GOT3 (cell line): ENCODE data around the gene TXLNA.
A peak's percentile ranks its signal among the peaks of the same experiment; 100 is the strongest.
"Not testable (repeated sequence)": the region's sequence is repeated elsewhere in the genome, so short reads cannot be mapped to it uniquely, and the experiment has no call there.

ENCODE experiments used
- DNase-seq: peaks from one replicate; lab custom pipeline; 2025; ENCODE audit warnings: mixed read lengths; lab: John Stamatoyannopoulos, UW

TXLNA gene

DNA sequence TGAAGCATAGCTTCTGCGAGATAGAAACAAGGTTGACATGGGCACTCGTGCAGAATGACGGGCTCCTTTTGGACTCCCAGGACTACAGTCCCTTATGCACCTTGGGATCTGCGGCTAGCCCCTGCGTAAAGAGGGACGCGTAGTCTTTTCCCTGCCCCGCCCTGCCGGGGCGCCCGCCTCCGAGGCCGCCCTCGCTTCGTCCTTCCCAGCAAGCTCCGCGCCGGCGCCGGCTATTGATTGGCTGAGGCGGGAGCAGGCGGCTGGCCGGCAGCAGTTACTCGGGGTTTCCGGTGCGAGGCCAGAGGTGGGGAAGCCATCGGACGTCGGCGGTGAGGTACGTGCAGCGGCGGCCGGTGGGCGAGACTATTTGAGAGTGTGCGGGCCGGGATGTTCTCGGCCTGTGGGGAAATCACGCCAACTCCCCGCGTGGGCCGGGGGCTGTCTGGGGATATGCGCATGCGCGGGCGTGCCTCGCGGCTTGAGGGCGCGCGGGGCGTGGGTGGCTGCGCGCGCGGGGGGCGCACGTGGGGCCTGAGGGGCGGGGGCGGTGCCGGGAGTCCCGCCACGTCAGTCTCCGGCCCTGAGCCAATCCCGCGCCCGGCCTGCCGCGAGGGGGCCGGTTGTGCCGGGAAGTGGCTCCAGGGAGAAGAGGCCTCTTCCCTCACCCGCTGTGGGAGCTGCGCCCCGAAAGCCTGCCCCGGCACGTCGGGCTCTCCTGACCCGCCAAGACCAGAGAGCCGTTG lies at the start of gene TXLNA:
Gene TXLNA, plus strand, starts transcription at position 233 of the 743 bp plus-strand sequence. CDS start 671 bp downstream, outside the sequence.
- peak; percentile 94 for DNase-seq

DNA sequence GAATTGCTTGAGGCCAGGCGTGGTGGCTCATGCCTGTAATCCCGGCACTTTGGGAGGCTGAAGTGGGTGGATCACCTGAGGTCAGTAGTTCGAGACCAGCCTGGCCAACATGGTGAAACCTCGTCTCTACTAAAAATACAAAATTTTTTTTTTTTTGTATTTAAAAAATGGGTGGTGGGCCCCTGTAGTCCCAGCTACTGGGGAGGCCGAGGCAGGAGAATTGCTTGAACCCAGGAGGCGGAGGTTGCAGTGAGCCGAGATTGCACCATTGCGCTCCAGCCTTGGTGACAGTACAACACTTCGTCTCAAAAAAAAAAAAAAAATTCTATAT lies 45.6 kb upstream of the TXLNA start:
- not testable (repeated sequence) for DNase-seq

DNA sequence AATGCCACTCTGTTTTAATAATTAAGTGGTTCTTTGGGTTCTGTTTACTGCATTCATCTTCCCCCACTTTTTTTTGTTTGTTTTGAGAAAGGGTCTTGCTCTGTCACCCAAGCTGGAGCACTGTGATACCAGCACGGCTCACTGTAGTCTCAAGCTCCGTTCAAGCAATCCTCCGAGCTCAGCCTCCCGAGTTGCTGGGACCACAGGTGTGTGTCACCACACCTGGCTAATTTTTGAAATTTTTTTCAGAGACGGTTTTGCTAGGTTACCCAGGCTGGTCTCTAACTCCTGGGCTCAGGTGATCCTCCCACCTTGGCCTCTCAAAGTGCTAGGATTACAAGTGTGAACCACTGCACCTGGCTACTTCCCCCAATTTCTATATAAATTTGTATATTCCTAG lies 42.4 kb upstream of the TXLNA start:
- DNase-seq, result no peak

DNA sequence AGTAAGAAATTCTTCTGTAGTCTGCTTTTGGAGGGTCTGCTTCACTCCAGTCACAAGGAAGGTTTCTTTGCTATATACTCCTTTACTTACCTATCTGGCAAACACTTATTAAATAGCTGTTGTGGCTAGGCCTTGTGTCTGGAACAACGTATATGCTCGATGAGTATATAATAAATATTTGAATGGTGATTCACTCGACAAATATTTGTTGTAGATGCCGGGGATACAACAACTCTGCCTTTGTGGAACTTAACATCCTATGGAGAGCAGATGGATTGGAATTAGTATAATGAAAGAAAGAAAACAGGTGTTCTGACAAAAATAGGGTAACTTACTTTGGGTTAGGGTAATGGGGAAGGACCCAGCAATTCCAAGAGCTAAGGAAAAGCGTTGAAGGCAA lies 40.5 kb upstream of the TXLNA start:
- no peak for DNase-seq

DNA sequence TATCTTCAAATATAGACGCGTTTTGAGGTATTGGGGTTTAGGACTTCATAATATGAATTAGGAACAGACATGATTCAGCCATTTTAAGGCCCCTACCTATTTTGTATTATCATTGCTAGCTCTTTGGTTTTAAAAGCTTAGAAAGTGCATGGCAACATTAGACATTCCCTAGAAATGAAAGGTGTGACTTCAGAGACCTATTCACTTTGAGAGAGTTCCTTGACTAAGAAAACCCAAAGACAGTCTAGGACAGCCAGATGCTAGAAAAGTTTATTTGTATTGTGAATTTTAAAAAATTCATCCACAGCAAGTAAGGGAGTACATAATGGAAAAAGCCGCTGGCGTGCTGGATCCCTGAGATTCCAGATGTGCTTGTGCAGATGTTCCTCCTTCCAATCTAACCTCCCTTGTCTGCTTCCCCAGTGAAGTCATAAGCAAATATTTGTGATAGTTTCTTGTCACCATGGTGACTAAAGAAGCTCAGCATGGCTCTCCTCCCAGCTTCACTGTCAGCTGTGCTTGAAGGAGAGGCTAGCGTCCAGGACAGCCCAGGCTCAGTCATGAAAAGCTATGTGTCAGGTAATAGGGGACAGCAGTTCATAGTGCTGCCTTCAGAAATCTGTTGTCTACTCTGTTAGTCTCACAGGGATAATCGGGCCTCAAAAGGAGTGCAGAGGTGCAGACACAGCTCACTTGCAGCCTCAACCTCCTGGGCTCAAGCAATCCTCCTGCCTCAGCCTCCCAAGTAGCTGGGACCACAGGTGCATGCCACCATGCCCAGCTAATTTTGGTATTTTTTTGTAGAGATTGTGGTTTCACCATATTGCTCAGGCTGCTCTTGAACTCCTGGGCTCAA lies 36.8 kb upstream of the TXLNA start:
- no peak for DNase-seq

DNA sequence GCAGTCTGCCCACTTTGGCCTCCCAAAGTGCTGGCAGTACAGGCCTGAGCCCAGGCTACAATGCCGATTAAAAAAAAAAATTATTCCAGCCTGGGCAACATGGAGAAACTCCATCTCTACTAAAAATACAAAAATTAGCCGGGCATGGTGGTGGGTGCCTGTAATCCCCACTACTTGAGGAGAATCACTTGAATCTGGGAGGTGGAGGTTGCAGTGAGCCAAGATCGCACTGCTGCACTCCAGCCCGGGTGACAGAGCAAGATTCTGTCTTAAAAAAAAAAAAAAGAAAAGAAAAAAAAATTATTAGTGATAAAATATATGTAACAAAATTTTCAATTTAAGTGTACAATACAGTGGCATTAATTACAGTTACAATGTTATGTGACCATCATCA lies 36.2 kb upstream of the TXLNA start:
- DNase-seq, result not testable (repeated sequence)

DNA sequence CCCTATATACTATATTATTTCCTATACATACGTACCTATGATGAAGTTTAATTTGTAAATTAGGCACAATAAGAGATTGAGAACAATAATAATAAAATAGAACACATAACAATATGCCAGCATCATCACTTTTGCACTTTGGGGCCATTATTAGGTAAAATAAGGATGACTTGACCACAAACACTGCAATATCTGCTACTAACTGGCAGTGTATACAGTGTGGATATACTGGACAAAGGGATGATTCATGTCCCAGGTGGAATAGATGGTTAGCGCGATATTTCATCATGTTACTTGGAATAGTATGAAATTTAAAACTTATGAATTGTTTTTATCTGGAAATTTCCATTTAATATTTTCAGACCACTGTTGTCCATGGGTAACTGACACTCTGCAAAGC lies 35.4 kb upstream of the TXLNA start:
- no peak for DNase-seq

DNA sequence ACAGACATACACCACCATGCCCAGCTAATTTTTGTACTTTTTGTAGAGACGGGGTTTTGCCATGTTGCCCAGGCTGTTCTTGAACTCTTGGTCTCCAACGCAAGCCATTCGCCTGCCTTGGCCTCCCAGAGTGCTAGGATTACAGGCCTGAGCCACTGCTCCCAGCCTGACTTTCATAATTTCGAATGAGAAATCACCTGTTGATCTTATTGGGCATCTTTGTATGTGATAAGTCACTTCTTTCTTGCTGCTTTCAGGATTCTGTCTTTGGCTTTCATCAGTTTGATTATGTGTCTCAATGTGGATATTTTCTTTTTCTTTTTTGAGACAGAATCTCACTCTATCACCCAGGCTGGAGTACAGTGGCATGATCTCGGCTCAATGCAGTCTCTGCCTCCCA lies 31.7 kb upstream of the TXLNA start:
- not testable (repeated sequence) for DNase-seq

DNA sequence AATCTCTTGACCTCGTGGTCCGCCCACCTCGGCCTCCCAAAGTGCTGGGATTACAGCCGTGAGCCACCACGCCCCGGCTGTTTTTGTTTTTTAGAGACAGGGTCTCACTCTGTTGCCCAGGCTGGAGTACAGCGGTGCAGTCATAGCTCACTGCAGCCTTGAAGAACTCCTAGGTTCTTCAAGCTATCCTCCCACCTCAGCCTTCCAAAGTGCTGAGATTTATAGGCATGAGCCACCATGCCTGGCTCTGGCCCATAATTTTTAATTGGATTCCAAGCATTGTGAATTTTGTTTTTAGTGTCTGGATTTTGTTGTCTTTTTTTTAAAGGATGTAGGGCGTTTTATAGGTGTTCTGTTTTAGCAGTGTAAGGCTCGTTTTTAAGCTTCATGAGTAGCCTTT lies 28.6 kb upstream of the TXLNA start:
- no peak for DNase-seq

DNA sequence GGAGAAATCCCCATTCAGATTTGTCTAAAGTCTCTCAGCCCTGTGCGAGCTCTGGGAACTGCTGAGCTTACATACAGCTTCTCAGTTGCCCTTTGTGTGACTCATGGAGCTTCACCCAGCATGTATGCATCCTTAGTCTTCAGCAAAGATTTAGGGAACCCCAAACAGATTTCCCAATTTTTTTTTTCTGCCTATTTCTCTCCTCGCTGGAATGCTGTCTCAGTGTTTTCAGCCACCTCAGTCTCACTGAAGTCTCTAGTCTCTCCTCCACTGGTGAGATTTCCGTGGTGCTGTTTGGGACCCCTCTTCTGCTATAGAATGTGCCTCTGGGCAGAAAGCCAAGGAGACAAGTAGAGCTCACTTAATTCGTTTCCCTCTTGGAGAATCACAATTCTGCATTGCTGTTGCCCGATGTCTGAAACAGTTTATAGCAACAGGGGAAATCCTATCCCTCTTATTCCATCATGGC lies 28.1 kb upstream of the TXLNA start:
- no peak for DNase-seq

DNA sequence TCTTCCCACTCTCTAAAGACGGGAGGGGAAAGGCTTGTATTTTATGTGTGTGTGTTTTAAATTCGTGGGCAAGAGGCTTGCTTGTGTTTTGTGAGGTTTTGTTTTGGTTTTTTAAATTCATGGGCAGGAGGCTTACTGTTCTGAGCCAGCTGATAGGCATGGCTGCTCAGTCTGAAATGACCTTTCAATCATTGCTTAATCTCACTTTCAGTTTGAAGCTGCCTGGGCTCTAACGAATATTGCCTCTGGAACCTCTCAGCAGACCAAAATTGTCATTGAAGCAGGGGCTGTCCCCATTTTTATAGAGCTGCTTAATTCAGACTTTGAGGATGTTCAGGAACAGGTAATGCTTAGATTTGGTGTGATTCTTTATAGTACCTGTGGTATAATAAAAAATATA lies 20.3 kb upstream of the TXLNA start:
- no peak for DNase-seq

DNA sequence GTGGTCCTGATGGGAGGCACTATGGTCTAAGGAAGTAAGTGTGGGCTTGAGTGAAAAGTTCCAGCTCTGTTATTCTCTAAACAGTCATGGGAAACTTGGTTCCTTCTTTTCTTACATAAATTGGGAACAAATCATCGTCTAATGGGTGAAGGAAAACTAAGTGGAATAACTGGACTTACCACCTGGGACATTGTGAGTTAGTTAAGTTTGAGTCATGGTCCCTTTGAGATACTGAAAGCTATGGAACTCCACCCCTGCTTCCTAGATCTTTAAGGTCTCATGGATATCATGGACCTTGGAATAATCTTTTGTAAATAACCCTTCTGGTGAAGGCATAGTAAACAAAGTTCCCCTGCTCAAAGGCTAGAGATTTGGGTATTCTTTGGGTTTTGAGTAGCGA lies 16.1 kb upstream of the TXLNA start:
- no peak for DNase-seq

DNA sequence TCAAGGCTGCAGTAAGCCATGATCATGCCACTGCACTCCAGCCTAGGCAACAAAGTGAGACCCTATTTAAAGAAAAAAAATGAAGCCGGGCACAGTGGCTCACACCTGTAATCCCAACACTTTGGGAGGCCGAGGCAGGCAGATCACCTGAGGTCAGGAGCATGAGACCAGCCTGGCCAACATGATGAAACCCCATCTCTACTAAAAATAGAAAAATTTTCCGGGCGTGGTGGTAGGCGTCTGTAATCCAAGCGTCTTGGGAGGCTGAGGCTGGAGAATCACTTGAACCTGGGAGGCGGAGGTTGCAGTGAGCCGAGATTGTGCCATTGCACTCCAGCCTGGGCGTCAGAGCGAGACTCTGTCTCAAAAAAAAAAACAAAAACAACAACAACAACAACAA lies 13.8 kb upstream of the TXLNA start:
- not testable (repeated sequence) for DNase-seq

DNA sequence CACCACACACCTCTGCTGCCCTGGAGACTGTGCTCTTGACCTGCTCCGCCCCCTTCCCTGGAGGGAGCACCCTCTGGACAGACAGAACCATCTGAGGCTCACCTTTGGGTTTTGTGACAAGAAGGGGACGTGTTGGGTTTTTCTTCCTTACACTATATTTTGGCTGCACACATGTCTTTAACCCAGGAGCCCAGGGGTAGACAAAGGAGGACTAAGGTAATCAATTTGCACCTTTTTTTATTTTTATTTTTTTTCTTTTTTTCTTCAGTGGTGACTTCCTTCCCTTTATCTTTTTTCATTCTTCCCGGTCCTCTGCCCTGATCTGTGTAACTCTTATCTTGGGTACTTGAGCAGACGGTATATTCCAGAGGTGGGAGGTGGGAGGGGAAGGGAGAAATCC lies 8.5 kb upstream of the TXLNA start:
- DNase-seq, result no peak

DNA sequence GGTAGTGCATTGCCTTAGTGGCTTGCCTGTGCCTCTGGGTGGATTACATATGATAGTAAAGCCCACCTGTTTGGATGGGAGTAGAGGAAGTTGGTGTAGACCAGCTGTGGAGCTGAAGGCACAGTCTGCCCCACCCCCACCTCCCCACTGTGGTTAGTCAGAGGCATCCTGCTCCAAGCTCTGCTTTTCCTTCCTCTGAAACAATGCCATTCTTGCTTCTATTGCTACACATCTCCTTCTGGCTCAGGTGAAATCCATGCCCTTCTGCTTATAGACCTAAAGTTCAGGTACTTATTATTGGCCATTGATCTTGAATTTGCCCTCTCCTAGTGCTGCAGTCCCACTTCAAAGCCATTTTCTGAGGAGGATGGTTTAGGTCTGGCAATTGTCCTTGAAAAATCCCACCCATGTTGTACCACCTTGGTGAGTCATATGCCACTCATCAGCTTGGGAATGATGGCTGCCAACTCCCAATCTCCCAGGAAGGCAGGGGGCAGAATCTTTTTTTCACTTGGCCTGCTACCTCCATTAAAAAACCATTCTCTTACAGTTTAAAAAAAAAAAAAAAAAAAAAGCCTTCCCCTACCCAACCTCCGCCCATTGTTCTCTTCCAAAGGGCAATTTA lies 6.7 kb upstream of the TXLNA start:
- no peak for DNase-seq

DNA sequence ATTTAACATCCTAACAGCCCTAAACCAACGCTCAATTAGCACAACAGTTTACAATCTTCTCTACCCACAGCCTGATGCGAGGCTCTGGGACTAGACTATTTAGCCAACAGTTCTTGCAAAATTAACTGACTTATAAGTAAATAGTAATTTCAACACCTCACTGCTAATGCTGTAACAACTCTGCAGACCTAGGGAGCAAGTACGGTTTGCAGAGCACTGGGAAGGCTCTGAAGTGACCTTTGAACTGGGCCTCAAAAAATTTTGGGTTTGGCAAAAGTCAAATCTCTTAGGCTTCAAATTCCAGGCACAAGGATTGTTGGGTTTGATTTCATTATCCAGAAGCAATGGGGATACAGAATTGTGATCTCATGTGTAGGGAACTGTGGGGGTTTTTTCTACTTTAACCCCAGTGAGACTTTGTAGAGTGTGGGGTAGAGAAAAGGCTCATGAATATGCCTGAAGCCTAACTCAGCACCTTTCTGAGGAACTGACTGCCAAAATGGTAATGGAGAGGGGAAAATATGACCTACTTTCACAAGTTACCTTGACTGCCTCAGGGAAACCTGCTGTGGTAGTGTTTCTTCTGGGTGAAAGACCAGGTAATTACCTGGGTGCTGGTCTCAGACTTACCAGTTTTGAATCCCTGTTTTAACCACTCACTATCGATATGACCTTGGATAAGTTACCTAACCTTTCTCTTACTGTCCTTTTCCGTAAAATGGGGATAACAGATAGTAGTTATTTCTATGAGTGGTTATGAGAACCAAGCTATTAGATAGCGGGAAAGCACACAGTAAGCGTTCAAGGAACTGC lies 889 bp upstream of the TXLNA start:
- no peak for DNase-seq

DNA sequence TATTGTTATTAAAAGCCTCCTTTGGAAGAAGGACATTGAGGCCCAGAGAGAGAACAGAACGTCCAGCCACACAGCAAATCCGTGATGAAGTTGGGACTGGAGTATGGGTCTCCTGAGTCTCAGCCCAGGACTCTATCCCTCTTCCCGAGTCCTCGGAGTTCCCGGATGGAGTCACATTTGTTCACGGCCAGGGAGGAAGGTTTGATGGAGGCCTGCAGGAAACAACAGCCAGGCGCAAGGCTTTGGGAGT lies 357 bp upstream of the TXLNA start:
- no peak for DNase-seq

DNA sequence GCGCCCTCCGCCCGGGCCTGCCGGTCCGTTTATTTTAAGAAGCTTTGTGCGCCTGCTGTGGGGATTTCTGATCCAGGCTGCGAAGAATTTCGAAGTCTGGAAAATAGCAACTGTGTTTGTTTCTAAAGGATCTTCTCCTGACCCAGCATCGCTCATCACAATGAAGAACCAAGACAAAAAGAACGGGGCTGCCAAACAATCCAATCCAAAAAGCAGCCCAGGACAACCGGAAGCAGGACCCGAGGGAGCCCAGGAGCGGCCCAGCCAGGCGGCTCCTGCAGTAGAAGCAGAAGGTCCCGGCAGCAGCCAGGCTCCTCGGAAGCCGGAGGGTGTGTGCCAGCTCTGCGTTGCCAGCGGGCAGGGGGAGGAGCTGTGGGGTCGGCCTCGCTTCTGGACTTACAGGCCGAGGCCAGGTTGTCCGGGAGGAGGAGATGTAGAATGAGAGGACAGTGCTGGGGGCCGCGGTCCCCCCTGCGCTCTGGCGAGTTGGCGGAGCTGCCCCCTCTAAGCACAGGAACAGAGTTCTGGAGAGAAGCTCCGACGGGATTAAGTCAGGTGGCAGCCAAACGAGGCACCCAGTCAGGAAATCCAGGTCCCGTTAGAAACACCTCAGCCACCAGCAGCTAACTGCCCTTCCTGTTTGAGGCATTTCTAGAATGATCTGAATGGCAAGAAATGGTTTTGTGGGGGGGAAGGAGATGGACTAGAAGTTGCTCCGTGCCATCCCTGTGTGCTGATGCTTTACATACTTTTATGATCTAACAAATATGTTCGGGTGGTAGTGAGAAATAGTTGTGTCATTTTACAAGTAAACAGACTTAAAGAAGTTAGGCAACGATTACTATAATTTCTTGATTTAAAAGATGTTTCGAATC lies 948 bp downstream of the TXLNA start:
- no peak for DNase-seq

DNA sequence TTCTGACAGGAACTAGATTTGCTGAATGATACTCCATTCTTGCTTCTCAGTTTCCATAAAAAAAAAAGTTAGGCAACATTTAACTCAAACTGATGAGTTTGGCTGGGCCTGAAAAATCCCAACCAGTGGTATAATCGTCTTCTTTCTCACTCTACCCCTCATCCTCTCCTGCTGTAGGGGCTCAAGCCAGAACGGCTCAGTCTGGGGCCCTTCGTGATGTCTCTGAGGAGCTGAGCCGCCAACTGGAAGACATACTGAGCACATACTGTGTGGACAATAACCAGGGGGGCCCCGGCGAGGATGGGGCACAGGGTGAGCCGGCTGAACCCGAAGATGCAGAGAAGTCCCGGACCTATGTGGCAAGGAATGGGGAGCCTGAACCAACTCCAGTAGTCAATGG lies 1.6 kb downstream of the TXLNA start:
- no peak for DNase-seq

DNA sequence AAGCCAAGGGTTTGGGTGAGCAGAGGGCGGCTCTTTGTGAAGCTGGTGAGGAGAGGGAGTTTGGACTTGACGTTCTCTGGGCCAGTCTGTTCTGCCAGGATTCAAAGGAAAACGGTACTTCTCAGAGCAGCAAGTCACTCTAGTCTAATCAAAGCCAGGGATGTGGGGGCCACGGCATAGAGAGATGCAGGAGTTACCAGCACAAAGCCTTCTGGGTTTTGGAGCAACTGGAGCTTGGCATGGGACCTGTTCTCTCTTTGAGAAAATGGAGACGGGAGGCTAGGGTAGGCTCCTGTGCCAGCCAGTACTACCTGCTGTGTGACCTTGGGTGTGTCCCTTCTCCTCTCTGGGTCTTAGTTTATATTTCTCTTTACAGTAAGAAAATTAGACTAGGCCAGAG lies 2.1 kb downstream of the TXLNA start:
- no peak for DNase-seq

DNA sequence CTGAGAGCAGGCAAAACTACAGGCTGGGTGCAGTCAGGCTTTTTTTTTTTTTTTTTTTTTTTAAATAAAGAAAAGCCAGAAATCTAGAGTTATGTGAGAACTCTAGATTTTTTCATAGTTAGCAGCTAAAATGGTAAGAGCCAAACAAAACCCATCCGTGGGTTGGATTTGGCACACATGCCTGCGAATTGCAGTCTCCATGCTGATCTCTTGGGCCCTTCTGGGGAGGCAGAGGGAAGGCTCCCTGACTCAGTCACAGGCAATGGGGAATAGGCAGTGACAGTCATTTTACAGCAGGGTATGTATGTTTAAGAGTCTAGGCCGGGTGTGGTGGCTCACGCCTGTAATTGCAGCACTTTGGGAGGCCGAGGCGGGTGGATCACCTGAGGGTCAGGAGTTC lies 2.6 kb downstream of the TXLNA start:
- no peak for DNase-seq
